K562 (cell line): ENCODE measurements around the gene ELMO1.

Source experiments
- CHD2 ChIP-seq: IDR thresholded peaks from 2 replicates; pipeline ENCODE4 v1.6.1; 2011; ENCODE audit warnings: low read depth, low read length
- CREB3 ChIP-seq: fragments of 450-650 bp; conservative IDR thresholded peaks from 2 replicates; pipeline ENCODE4 v1.6.1; 2016; ENCODE audit warnings: missing genetic modification characterization, low read depth, mild to moderate bottlenecking, missing compliant biosample characterization, moderate library complexity
- DDX20 ChIP-seq: fragments of 450-650 bp; IDR thresholded peaks from 2 replicates; pipeline ENCODE4 v1.6.1; 2016; ENCODE audit warnings: missing genetic modification characterization, low read depth, mild to moderate bottlenecking, missing compliant biosample characterization, moderate library complexity
- ERF ChIP-seq: fragments of 450-650 bp; formaldehyde crosslinking; IDR thresholded peaks from 2 replicates; pipeline ENCODE4 v1.4.0; 2020; ENCODE audit warnings: mild to moderate bottlenecking, mixed read lengths
- MAFF ChIP-seq: IDR thresholded peaks from 2 replicates; pipeline ENCODE4 v1.6.1; 2012; ENCODE audit warnings: low read length, improper control_type of control experiment
- ZNF175 ChIP-seq: fragments of 200-800 bp; sonication (Bioruptor generic); IDR thresholded peaks from 2 replicates; pipeline ENCODE4 v1.6.1; 2016; ENCODE audit warnings: low read depth, mild to moderate bottlenecking, missing genetic modification characterization, missing compliant biosample characterization
- TF ChIP-seq, protein P1 (sequence below): sonication (generic); formaldehyde crosslinking; IDR thresholded peaks from 2 replicates; pipeline ENCODE4 v1.8.1; 2023; ENCODE audit warnings: mild to moderate bottlenecking, missing genetic modification reagents
- TF ChIP-seq, protein P2 (sequence below), 3 experiments: IDR thresholded peaks in 2 of 3; conservative IDR thresholded peaks in 1 of 3; 2 replicates each; pipeline ENCODE4 v1.5.1; 2011 to 2012; ENCODE audit warnings: low read length in 3 of 3, mild to moderate bottlenecking in 3 of 3, control low read depth in 2 of 3, improper control_type of control experiment in 1 of 3, inconsistent platforms in 1 of 3, low read depth in 1 of 3, mixed read lengths in 1 of 3, moderate library complexity in 1 of 3; ENCODE audit not compliant: insufficient read depth in 2 of 3

GRCh38 chr7:36823353-36823752 lies 625.3 kb downstream of the ELMO1 start:
- TF ChIP-seq ZNF175 (CRISPR knock-in tag) (no peak), CREB3 (tag) (no peak), MAFF (no peak), DDX20 (tag) (no peak), ERF (no peak), CHD2 (no peak)
- TF ChIP-seq, protein P1, sequence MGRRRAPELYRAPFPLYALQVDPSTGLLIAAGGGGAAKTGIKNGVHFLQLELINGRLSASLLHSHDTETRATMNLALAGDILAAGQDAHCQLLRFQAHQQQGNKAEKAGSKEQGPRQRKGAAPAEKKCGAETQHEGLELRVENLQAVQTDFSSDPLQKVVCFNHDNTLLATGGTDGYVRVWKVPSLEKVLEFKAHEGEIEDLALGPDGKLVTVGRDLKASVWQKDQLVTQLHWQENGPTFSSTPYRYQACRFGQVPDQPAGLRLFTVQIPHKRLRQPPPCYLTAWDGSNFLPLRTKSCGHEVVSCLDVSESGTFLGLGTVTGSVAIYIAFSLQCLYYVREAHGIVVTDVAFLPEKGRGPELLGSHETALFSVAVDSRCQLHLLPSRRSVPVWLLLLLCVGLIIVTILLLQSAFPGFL (CRISPR knock-in tag) = no peak
- TF ChIP-seq, protein P2, sequence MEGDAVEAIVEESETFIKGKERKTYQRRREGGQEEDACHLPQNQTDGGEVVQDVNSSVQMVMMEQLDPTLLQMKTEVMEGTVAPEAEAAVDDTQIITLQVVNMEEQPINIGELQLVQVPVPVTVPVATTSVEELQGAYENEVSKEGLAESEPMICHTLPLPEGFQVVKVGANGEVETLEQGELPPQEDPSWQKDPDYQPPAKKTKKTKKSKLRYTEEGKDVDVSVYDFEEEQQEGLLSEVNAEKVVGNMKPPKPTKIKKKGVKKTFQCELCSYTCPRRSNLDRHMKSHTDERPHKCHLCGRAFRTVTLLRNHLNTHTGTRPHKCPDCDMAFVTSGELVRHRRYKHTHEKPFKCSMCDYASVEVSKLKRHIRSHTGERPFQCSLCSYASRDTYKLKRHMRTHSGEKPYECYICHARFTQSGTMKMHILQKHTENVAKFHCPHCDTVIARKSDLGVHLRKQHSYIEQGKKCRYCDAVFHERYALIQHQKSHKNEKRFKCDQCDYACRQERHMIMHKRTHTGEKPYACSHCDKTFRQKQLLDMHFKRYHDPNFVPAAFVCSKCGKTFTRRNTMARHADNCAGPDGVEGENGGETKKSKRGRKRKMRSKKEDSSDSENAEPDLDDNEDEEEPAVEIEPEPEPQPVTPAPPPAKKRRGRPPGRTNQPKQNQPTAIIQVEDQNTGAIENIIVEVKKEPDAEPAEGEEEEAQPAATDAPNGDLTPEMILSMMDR (IDR thresholded peaks at IDR 0.05 in 2 of 3, conservative IDR thresholded peaks at IDR 0.05 in 1 of 3; ENCODE audit: insufficient read depth in 2 of 3, low read depth in 1 of 3, low read length in 3 of 3) = no peak
